ENCODE data around the gene GALK2.
"Not testable (repeated sequence)": the region's sequence is repeated elsewhere in the genome, so short reads cannot be mapped to it uniquely, and the experiment has no call there.

The GALK2 gene

GRCh38 chr15:49306551-49306950 lies 136.5 kb downstream of the GALK2 start:
- no peak for DNase-seq
- intact Hi-C loops (cut with DNase I), result no loop called here

GRCh38 chr15:49308686-49309085 lies 138.6 kb downstream of the GALK2 start:
- intact Hi-C loops (cut with DNase I), result no loop called here

GRCh38 chr15:49309889-49310288 lies 139.8 kb downstream of the GALK2 start:
- no peak for DNase-seq
- intact Hi-C loops (cut with DNase I), result no loop called here

More at GRCh38 chr15:49308686-49309085, 138.6 kb downstream of the GALK2 start:
- DNase-seq, result no peak

- intact Hi-C loops (cut with DNase I), result no loop called here
- no peak for DNase-seq
Observed at GRCh38 chr15:49313650-49314049, 143.6 kb downstream of the GALK2 start.

- no peak for DNase-seq
- intact Hi-C loops (cut with DNase I), result no loop called here
Observed at GRCh38 chr15:49314716-49315115, 144.7 kb downstream of the GALK2 start.

- no peak for DNase-seq
- intact Hi-C loops (cut with DNase I), result no loop called here
Observed at GRCh38 chr15:49315391-49315823, 145.4 kb downstream of the GALK2 start.

- no peak for DNase-seq
- intact Hi-C loops (cut with DNase I), result no loop called here
Observed at GRCh38 chr15:49320351-49320750, 150.3 kb downstream of the GALK2 start.

GRCh38 chr15:49323207-49323606 lies 153.2 kb downstream of the GALK2 start:
- DNase-seq, result no peak
- intact Hi-C loops (cut with DNase I), result no loop called here

GRCh38 chr15:49327927-49328326 lies 157.9 kb downstream of the GALK2 start:
- intact Hi-C loops (cut with DNase I), result no loop called here
- no peak for DNase-seq

- intact Hi-C loops (cut with DNase I), result no loop called here
- DNase-seq, result no peak
Observed at GRCh38 chr15:49328941-49329340, 158.9 kb downstream of the GALK2 start.

GRCh38 chr15:49330166-49330565 lies 160.1 kb downstream of the GALK2 start:
- no peak for DNase-seq
- intact Hi-C loops (cut with DNase I), result no loop called here

- intact Hi-C loops (cut with DNase I), result no loop called here
- no peak for DNase-seq
Observed at GRCh38 chr15:49331442-49331841, 161.4 kb downstream of the GALK2 start.

GRCh38 chr15:49331951-49332350 lies 161.9 kb downstream of the GALK2 start:
- intact Hi-C loops (cut with DNase I), result no loop called here
- peak in 16 of 42 donors; percentile 3 to 46 (median 13) for DNase-seq

GRCh38 chr15:49339656-49340055 lies 169.6 kb downstream of the GALK2 start:
- intact Hi-C loops (cut with DNase I), result no loop called here

GRCh38 chr15:49343546-49343945 lies 173.5 kb downstream of the GALK2 start:
- intact Hi-C loops (cut with DNase I), result no loop called here
- DNase-seq, result no peak

More at GRCh38 chr15:49339656-49340055, 169.6 kb downstream of the GALK2 start:
- DNase-seq, result no peak

- intact Hi-C loops (cut with DNase I); DNase-seq: not testable (repeated sequence)
Observed at GRCh38 chr15:49354439-49354838, 184.4 kb downstream of the GALK2 start.

GRCh38 chr15:49361370-49361769 lies 191.3 kb downstream of the GALK2 start:
- no peak for DNase-seq
- intact Hi-C loops (cut with DNase I), result no loop called here

GRCh38 chr15:49366496-49366895 lies 196.4 kb downstream of the GALK2 start:
- intact Hi-C loops (cut with DNase I), result no loop called here
- no peak for DNase-seq

- no peak for DNase-seq
- intact Hi-C loops (cut with DNase I), result no loop called here
Observed at GRCh38 chr15:49370782-49371181, 200.7 kb downstream of the GALK2 start.

GRCh38 chr15:49372366-49372765 lies 202.3 kb downstream of the GALK2 start:
- DNase-seq, result no peak
- intact Hi-C loops (cut with DNase I), result no loop called here

GRCh38 chr15:49379996-49380395 lies 209.9 kb downstream of the GALK2 start:
- intact Hi-C loops (cut with DNase I), result no loop called here
- no peak for DNase-seq

- intact Hi-C loops (cut with DNase I), result no loop called here
- DNase-seq, result no peak
Observed at GRCh38 chr15:49380912-49381311, 210.9 kb downstream of the GALK2 start.

All from head of caudate nucleus (tissue), 42 donors.